Panc1 (cell line): ENCODE measurements around the gene SART1. TPM values are rescaled to one million over a fixed set of nuclear protein-coding genes. Genes with fewer than 3 reads are reported as not detected.

Experiments
- ATAC-seq: fragments of 200-7000 bp; cut with Tn5 transposase; 2 replicates; pipeline ENCODE4 v1.9.1; 2020; ENCODE audit warnings: mild to moderate bottlenecking, moderate library complexity
- BruUV-seq: library from RNA; stranded (reverse); fragments of 400-500 nt; replicated peaks from 2 replicates; lab custom pipeline; 2021; lab: Mats Ljungman, UMichigan
- CTCF ChIA-PET: fragments of 300-600 bp; sonication (Branson Sonifier 250); formaldehyde crosslinking; loops from one replicate; lab custom pipeline; 2022; ENCODE audit warnings: antibody characterized with exemption; lab: Charles Lee
- POLR2A ChIA-PET: fragments of 300-600 bp; sonication (Branson Sonifier 250); formaldehyde crosslinking; loops from one replicate; lab custom pipeline; 2022; ENCODE audit warnings: antibody characterized with exemption; lab: Charles Lee
- DNase-seq: peaks from one replicate; pipeline ENCODE4 v3.0.0-alpha.2; 2010; ENCODE audit warnings: low read depth, low spot score
- H3K27ac ChIP-seq: 2 replicates; pipeline ENCODE4 v1.5.1; 2011; ENCODE audit warnings: mild to moderate bottlenecking, low read length, inconsistent platforms
- H3K27me3 ChIP-seq: fragments of 200-500 bp; sonication (Bioruptor generic); 2 replicates; pipeline ENCODE4 v1.6.0; 2014; ENCODE audit warnings: low read length, inconsistent platforms; ENCODE audit not compliant: control insufficient read depth, insufficient read depth
- H3K36me3 ChIP-seq: fragments of 200-500 bp; sonication (Bioruptor generic); 2 replicates; pipeline ENCODE4 v1.5.1; 2014; ENCODE audit warnings: inconsistent platforms, mild to moderate bottlenecking, low read length, moderate library complexity; ENCODE audit not compliant: control insufficient read depth, insufficient read depth
- H3K4me1 ChIP-seq: 2 replicates; pipeline ENCODE4 v1.5.1; 2011; ENCODE audit warnings: inconsistent platforms, mild to moderate bottlenecking, low read length, moderate library complexity; ENCODE audit not compliant: control insufficient read depth, insufficient read depth
- H3K4me3 ChIP-seq, 2 experiments: 2 replicates each; pipeline ENCODE4 v1.5.1; 2011 to 2012; ENCODE audit warnings: low read depth in 2 of 2, low read length in 2 of 2, mild to moderate bottlenecking in 2 of 2, inconsistent platforms in 1 of 2, moderate library complexity in 1 of 2
- H3K9me3 ChIP-seq: fragments of 200-500 bp; sonication (Bioruptor generic); 2 replicates; pipeline ENCODE4 v1.5.1; 2014; ENCODE audit warnings: low read depth, mild to moderate bottlenecking, inconsistent platforms, low read length, moderate library complexity; ENCODE audit not compliant: control insufficient read depth, insufficient read depth
- CTCF ChIP-seq: fragments of 450-650 bp; IDR thresholded peaks from 2 replicates; pipeline ENCODE4 v1.5.1; 2017; ENCODE audit warnings: mild to moderate bottlenecking
- POLR2AphosphoS5 ChIP-seq: IDR thresholded peaks from 2 replicates; pipeline ENCODE4 v1.6.1; 2012; ENCODE audit warnings: mild to moderate bottlenecking, low read depth, low read length, moderate library complexity
- SIN3A ChIP-seq: IDR thresholded peaks from 2 replicates; pipeline ENCODE4 v1.6.1; 2012; ENCODE audit warnings: low read depth, mild to moderate bottlenecking, low read length, moderate library complexity, borderline replicate concordance; ENCODE audit not compliant: insufficient read depth
- TCF7L2 ChIP-seq: IDR thresholded peaks from 2 replicates; pipeline ENCODE4 v1.6.1; 2011; ENCODE audit warnings: mild to moderate bottlenecking, low read depth, low read length, inconsistent platforms
- in situ Hi-C: cut with HindIII; loops from 2 replicates; pipeline ENCODE4 v1.10.0; 2016; ENCODE audit warnings: low sequenced_read_pairs, low pct_unique_long_range_greater_than_20kb
- intact Hi-C: fragments of 100-400 bp; cut with micrococcal nuclease; formaldehyde crosslinking; loops from one replicate; pipeline ENCODE4 v1.10.0; 2022; ENCODE audit not compliant: unreplicated experiment
- total RNA-seq: library from RNA; stranded (reverse); gene quantifications from one replicate; pipeline ENCODE4 v1.2.1, GENCODE V29; 2021; ENCODE audit not compliant: unreplicated experiment
- TF ChIP-seq, protein P1 (sequence below), 2 experiments: IDR thresholded peaks; 2 replicates each; pipeline ENCODE4 v1.6.1; 2011 to 2012; ENCODE audit warnings: low read depth in 2 of 2, control low read depth in 1 of 2, low read length in 1 of 2, mild to moderate bottlenecking in 1 of 2, moderate library complexity in 1 of 2; ENCODE audit not compliant: insufficient read depth in 1 of 2

The SART1 gene
- total RNA-seq, 1 experiment from 2014 or later, result 76.4 TPM

- DNase-seq (no peak), ATAC-seq (no peak)
- no peak overlapping the region for H3K27ac ChIP-seq
- in situ Hi-C loops, result no loop called here
- H3K36me3 ChIP-seq, result peaks cover 5% of the 10 kb centered on the region; the same call in 1 of the 2 replicates
- H3K27me3 ChIP-seq, result no peaks in the 10 kb centered on the region
- peaks cover 11% of the 10 kb centered on the region for H3K4me1 ChIP-seq
- no peaks in the 10 kb centered on the region for H3K9me3 ChIP-seq
- intact Hi-C loops, result no loop called here
- H3K4me3 ChIP-seq, result no peak overlapping the region
- ChIA-PET CTCF (no interaction called here), POLR2A (no interaction called here)
- TF ChIP-seq, protein P1, sequence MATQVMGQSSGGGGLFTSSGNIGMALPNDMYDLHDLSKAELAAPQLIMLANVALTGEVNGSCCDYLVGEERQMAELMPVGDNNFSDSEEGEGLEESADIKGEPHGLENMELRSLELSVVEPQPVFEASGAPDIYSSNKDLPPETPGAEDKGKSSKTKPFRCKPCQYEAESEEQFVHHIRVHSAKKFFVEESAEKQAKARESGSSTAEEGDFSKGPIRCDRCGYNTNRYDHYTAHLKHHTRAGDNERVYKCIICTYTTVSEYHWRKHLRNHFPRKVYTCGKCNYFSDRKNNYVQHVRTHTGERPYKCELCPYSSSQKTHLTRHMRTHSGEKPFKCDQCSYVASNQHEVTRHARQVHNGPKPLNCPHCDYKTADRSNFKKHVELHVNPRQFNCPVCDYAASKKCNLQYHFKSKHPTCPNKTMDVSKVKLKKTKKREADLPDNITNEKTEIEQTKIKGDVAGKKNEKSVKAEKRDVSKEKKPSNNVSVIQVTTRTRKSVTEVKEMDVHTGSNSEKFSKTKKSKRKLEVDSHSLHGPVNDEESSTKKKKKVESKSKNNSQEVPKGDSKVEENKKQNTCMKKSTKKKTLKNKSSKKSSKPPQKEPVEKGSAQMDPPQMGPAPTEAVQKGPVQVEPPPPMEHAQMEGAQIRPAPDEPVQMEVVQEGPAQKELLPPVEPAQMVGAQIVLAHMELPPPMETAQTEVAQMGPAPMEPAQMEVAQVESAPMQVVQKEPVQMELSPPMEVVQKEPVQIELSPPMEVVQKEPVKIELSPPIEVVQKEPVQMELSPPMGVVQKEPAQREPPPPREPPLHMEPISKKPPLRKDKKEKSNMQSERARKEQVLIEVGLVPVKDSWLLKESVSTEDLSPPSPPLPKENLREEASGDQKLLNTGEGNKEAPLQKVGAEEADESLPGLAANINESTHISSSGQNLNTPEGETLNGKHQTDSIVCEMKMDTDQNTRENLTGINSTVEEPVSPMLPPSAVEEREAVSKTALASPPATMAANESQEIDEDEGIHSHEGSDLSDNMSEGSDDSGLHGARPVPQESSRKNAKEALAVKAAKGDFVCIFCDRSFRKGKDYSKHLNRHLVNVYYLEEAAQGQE (IDR thresholded peaks at IDR 0.05; ENCODE audit: insufficient read depth in 1 of 2, low read depth in 2 of 2, low read length in 1 of 2), result no peak
- TF ChIP-seq CTCF (no peak), SIN3A (no peak), POLR2AphosphoS5 (no peak), TCF7L2 (no peak)
- no TSS peak for BruUV-seq
Measured at GRCh38 chr11:65964906-65965305, 3.4 kb downstream of the SART1 start.

- intact Hi-C loops (no loop called here), in situ Hi-C loops (no loop called here)
- H3K27ac ChIP-seq, result no peak overlapping the region
- peaks cover 13% of the 10 kb centered on the region for H3K4me1 ChIP-seq
- DNase-seq (no peak), ATAC-seq (no peak)
- POLR2A ChIA-PET, result interaction anchor here (0.6 kb wide), 1 partner anchor 10 kb away, joined by 3 read pairs; no protein-coding TSS in a partner anchor
- TF ChIP-seq, protein P1 (IDR thresholded peaks at IDR 0.05; ENCODE audit: insufficient read depth in 1 of 2, low read depth in 2 of 2, low read length in 1 of 2), result no peak
- TF ChIP-seq SIN3A (no peak), TCF7L2 (no peak), CTCF (no peak), POLR2AphosphoS5 (no peak)
- peaks cover 8% of the 10 kb centered on the region; the same call in 1 of the 2 replicates for H3K36me3 ChIP-seq
- no peak overlapping the region for H3K4me3 ChIP-seq
- no peaks in the 10 kb centered on the region for H3K9me3 ChIP-seq
- TSS peak; percentile 58 for BruUV-seq
- CTCF ChIA-PET, result no interaction called here
- no peaks in the 10 kb centered on the region for H3K27me3 ChIP-seq
Measured at GRCh38 chr11:65965986-65966762, 4.6 kb downstream of the SART1 start.
